ENCODE results near the gene CD74. TPM values are rescaled to one million over a fixed set of nuclear protein-coding genes. Genes with fewer than 3 reads are reported as not detected.

CD74 gene
- total and polyA plus RNA-seq, 10 donors = 3,224 to 5,563 (median 4,727) TPM

DNA sequence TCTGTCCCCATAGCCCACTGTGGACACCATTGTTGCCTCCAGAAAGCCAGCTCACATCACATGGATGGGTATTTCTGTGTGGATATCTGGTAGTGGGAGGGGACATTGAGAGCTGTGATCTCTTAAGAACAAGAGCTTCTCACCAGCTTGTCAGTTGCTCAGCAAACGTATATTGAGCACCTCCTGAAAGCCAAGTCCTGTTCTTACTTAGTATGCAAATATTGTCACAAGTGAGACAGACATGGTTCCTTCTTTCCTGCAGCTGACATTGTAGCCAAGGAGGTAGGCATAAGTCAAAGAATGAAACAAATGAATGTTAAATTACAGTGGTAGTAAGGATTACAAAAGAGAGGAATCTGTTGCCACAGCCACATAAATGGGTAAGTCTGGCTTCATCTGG lies 51.4 kb downstream of the CD74 start:
- no peak for TF ChIP-seq POLR2A (IDR thresholded peaks at IDR 0.05)
- no peak for TF ChIP-seq POLR2AphosphoS5 (IDR thresholded peaks at IDR 0.05)
- TF ChIP-seq, protein P1, sequence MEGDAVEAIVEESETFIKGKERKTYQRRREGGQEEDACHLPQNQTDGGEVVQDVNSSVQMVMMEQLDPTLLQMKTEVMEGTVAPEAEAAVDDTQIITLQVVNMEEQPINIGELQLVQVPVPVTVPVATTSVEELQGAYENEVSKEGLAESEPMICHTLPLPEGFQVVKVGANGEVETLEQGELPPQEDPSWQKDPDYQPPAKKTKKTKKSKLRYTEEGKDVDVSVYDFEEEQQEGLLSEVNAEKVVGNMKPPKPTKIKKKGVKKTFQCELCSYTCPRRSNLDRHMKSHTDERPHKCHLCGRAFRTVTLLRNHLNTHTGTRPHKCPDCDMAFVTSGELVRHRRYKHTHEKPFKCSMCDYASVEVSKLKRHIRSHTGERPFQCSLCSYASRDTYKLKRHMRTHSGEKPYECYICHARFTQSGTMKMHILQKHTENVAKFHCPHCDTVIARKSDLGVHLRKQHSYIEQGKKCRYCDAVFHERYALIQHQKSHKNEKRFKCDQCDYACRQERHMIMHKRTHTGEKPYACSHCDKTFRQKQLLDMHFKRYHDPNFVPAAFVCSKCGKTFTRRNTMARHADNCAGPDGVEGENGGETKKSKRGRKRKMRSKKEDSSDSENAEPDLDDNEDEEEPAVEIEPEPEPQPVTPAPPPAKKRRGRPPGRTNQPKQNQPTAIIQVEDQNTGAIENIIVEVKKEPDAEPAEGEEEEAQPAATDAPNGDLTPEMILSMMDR (IDR thresholded peaks at IDR 0.05 in 8 of 11, conservative IDR thresholded peaks at IDR 0.05 in 3 of 11) = no peak
- WGBS, 5 donors = 58 to 81% (median 67%) methylated on average over 1 of the region's 1 CpG
- peaks cover 2 to 66% (median 52%) of the 10 kb centered on the region in 6 donors for H3K36me3 ChIP-seq

DNA sequence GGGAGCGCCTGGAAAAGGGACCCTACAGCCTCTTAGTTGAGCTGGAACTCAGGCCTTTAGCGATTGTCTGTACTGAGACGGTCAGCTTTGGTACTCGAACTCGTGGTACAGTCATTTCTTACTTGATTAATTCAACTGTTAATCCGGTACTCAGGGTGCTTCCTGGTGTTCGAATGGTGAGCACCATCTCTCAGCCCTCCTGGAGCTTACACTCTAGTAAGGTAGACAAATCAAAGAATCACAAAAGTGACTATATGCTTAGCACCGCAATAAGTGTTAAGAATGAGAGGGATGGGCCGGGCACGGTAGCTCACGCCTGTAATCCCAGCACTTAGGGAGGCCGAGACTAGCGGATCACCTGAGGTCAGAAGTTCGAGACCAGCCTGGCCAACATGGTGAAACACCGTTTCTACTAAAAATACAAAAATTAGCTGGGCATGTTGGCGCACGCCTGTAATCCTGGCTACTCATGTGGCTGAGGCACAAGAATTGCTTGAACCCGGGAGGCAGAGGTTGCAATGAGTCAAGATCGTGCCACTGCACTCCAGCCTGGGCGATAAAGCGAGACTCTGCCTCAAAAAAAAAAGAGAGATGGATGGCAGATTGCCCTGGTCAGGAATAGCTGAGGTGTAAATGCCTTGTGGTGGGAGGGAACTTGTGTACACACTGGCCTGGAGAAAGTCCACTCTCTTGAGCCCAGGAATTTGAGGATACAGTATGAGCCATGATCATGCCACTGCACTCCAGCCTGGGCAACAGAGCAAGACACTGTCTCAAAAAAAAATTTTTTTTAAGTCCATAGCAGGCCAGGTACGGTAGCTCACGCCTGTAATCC lies 54.2 kb downstream of the CD74 start:
- Histone ChIP-seq H3K27ac (peak overlapping the region in 6 of 8 donors; percentile 46 to 88 (median 78)), H3K4me3 (peak overlapping the region; percentile 80 to 99 (median 92)), H3K27me3 (replicated peaks in 1 of 7) (no peaks in the 10 kb centered on the region), H3K36me3 (peaks cover 0 to 37% (median 25%) of the 10 kb centered on the region in 6 donors), H3K9me3 (no peaks in the 10 kb centered on the region), H3K4me1 (peaks cover 10 to 62% (median 34%) of the 10 kb centered on the region in 6 donors)
- no peak for DNase-seq
- 55 to 65% (median 62%) methylated on average over 22 to 23 of the region's 23 CpGs for WGBS, 5 donors
- TF ChIP-seq, protein P1 (IDR thresholded peaks at IDR 0.05 in 8 of 11, conservative IDR thresholded peaks at IDR 0.05 in 3 of 11) = no peak
- TF ChIP-seq POLR2A (IDR thresholded peaks at IDR 0.05) (no peak), POLR2AphosphoS5 (IDR thresholded peaks at IDR 0.05) (no peak)
- intact Hi-C loops (cut with DNase I; ENCODE audit: low total_unique reads) = no loop called here

More for the DNA sequence above, 51.4 kb downstream of the CD74 start:
- H3K9me3 ChIP-seq = no peaks in the 10 kb centered on the region
- H3K27me3 ChIP-seq (replicated peaks in 1 of 7) = no peaks in the 10 kb centered on the region
- intact Hi-C loops (cut with DNase I; ENCODE audit: low total_unique reads) = no loop called here
- H3K27ac ChIP-seq = peak overlapping the region in 2 of 8 donors; percentile 43 to 46
- no peak overlapping the region for H3K4me3 ChIP-seq
- DNase-seq = no peak
- peaks cover 10 to 62% (median 34%) of the 10 kb centered on the region in 6 donors for H3K4me1 ChIP-seq

DNA sequence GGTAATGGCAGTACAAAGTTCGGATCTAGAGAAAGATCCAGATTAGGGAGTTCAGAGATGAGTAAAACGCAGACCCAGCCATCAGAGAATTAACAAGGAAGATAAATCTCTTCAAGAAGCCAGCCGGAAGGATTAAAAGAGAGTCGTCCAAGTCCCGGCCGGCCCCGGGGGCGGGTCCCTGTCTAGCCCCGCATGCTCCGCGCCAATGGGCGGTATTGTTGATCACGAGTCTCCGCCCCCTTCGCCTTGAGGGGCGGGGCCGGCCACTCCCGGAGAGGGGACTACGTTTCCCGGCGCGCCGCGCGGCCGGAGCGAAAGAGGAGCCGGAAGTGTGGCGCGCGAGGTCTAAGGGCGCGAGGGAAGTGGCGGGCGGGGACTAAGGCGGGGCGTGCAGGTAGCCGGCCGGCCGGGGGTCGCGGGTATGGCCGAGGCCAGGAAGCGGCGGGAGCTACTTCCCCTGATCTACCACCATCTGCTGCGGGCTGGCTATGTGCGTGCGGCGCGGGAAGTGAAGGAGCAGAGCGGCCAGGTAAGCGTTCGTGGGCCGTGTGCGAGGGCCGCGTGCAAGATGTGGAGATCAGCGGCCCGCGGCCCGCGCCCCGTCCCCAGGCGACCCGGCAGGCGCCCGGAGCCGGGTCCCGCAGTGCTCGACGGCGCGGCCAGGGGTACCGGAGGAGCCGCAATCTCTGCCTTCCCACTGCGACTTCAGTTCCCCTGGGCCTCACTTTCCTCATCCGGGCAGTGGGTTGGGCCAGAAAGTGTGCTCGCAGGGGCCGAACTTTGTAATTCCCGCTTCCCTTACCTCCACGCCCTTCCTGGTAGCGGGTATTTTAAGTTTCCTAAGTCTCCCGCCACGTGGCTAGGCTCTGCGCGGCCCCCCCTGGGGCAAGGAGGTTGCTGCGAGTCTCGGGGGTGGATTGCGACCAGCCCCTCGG lies 55.1 kb downstream of the CD74 start, which contains the start of gene TCOF1:
TSS of gene TCOF1 (plus strand) at position 372 of the 935 bp plus-strand sequence. CDS start at position 422, 50 bp downstream.
- Histone ChIP-seq H3K36me3 (peaks cover 0 to 28% (median 18%) of the 10 kb centered on the region in 6 donors), H3K4me3 (peak within 1 kb of the TSS; percentile 80 to 99 (median 92)), H3K27ac (peak within 1 kb of the TSS; percentile 46 to 88 (median 72)), H3K27me3 (replicated peaks in 1 of 7) (no peaks in the 10 kb centered on the region), H3K4me1 (peaks cover 10 to 62% (median 34%) of the 10 kb centered on the region in 6 donors), H3K9me3 (no peaks in the 10 kb centered on the region)
- 1% methylated on average over 53 to 90 of the region's 90 CpGs for WGBS, 5 donors
- intact Hi-C loops (cut with DNase I; ENCODE audit: low total_unique reads) = no loop called here
- peak; percentile 99 for DNase-seq
- no peak for TF ChIP-seq POLR2A (IDR thresholded peaks at IDR 0.05)
- TF ChIP-seq POLR2AphosphoS5 (IDR thresholded peaks at IDR 0.05) = peak; percentile 69 to 93 (median 84)
- TF ChIP-seq, protein P1 (IDR thresholded peaks at IDR 0.05 in 8 of 11, conservative IDR thresholded peaks at IDR 0.05 in 3 of 11) = peak in 1 of 11 experiments; percentile 33
